GM12872 (cell line): ENCODE data around the gene ZNF248.

Experiments used
- TF ChIP-seq, protein P1 (sequence below): IDR thresholded peaks from 3 replicates; pipeline ENCODE4 v1.5.1; 2011; ENCODE audit warnings: low read depth, mild to moderate bottlenecking, low read length, moderate library complexity; ENCODE audit not compliant: insufficient read depth

Gene ZNF248

GRCh38 chr10:37857287-37858211 is at the start of gene ZNF248:
ZNF248 (minus strand) TSS chr10:37857610; CDS start chr10:37856310, 1,300 bp downstream.
- TF ChIP-seq, protein P1, sequence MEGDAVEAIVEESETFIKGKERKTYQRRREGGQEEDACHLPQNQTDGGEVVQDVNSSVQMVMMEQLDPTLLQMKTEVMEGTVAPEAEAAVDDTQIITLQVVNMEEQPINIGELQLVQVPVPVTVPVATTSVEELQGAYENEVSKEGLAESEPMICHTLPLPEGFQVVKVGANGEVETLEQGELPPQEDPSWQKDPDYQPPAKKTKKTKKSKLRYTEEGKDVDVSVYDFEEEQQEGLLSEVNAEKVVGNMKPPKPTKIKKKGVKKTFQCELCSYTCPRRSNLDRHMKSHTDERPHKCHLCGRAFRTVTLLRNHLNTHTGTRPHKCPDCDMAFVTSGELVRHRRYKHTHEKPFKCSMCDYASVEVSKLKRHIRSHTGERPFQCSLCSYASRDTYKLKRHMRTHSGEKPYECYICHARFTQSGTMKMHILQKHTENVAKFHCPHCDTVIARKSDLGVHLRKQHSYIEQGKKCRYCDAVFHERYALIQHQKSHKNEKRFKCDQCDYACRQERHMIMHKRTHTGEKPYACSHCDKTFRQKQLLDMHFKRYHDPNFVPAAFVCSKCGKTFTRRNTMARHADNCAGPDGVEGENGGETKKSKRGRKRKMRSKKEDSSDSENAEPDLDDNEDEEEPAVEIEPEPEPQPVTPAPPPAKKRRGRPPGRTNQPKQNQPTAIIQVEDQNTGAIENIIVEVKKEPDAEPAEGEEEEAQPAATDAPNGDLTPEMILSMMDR = no peak

DNA sequence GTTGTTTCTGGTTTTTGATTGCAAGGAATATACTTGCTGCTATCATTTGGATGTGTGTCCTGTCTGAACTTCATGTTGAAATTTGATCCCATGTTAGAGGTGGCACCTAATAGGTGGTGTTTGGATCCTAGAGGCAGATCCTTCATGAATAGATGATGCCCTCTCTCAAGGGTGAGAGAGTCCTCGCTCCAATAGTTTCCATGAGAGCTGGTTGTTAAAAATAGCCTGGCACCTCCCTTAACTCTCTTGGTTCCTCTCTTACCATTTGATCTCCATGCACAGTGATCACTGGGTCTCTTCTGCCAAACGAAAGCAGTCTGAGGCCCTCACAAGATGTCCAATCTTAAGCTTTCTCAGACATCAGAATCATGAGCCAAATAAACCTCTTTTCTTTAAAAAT is 49.0 kb upstream of the ZNF248 start:
- TF ChIP-seq, protein P1 = no peak

DNA sequence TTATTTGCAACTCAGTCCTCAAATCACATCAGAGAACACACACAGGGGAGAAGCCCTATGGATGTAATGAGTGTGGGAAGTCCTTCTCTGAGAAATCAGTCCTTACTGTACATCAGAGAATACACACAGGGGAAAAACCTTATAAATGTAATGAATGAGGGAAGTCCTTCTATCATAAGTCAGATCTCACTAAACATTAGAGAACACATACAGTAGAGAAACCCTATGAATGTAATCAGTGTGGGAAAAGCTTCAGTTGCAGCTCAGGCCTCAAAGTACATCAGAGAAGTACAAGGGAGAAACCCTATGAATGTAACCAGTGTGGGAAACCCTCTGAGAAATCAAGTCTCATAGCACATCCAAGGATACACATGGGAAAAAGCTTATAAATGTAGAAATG is 39.0 kb upstream of the ZNF248 start:
- TF ChIP-seq, protein P1 = no peak

DNA sequence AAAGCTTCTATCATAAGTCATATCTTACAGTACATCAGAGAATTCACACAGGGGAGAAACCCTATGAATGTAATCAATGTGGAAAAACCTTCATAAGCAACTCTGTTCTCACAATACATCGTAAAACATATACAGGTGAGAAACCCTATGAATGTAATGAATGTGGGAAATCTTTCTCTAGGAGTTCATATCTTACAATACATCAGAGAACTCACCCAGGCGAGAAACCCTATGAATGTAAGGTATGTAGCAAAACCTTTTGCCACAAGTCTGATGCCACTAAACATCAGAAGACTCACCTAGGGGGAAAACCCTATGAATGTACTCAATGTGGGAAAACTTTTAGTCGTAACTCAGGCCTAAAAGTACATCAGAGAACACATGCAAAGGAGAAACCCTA is 38.3 kb upstream of the ZNF248 start:
- TF ChIP-seq, protein P1 = no peak

DNA sequence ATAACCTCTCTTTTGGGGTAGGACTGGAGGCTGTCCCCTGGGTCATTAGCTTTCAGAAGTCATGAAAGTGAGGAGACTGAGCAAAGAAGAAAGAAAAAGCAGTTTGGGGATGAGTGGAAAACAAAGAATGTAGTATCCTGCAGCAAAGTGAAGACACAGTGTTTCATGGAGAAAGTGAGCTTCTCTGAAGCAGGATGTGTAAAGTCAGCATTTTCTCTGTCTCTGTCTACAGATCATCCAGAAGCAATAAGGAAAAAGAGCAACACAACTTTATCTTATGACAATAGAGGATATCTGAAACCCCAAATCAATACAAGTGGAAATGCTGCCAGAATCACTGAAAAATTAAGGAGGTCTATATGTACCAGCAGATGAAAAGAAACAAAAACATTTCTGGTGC is 28.4 kb upstream of the ZNF248 start:
- TF ChIP-seq, protein P1 = no peak

GRCh38 chr10:37872955-37873354 is 15.5 kb upstream of the ZNF248 start:
- TF ChIP-seq, protein P1 = no peak

DNA sequence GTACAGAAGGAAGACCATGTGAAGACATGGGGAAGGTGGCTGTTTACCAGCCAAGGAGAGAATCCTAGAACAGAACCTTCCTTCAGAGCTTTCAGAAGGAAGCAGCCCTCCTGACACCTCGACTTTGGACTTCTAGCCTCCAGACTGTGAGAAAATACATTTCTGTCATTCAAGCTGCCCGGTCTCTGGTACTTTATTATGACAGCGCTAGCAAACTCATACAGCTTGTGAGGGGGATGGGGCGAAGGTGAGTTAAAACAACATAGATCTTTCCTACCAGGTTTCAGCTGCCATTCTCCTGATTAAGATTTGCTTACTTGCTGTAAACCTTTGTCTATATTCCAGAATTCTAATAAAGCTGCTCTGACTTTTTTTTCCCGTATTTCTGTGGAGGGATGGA is 14.9 kb upstream of the ZNF248 start:
- TF ChIP-seq, protein P1 = no peak
